GM12878 (cell line): ENCODE results near the gene EFNA4. TPM values are rescaled to one million over a fixed set of nuclear protein-coding genes. Genes with fewer than 3 reads are reported as not detected.

ENCODE experiments used
- ATAC-seq: fragments of 200-7000 bp; cut with Tn5 transposase; 3 replicates; pipeline ENCODE4 v1.9.1; 2020; ENCODE audit warnings: mild to moderate bottlenecking, moderate library complexity
- BruUV-seq: library from RNA; stranded (reverse); fragments of 400-500 nt; replicated peaks from 2 replicates; lab custom pipeline; 2021; lab: Mats Ljungman, UMichigan
- CTCF ChIA-PET: fragments of 300-600 bp; sonication (Branson Sonifier 250); formaldehyde crosslinking; extraction: SDS; loops from one replicate; lab custom pipeline; 2021; ENCODE audit warnings: inconsistent platforms; lab: Yijun Ruan, JAX
- POLR2A ChIA-PET: fragments of 350-600 bp; formaldehyde crosslinking; extraction: SDS; loops from one replicate; lab custom pipeline; 2021; ENCODE audit warnings: inconsistent platforms; lab: Charles Lee
- RAD21 ChIA-PET: fragments of 300-600 bp; sonication (Branson Sonifier 250); formaldehyde crosslinking; loops from one replicate; lab custom pipeline; 2023; ENCODE audit warnings: antibody characterized with exemption; ENCODE audit not compliant: unreplicated experiment; lab: Charles Lee
- SMC1A ChIA-PET: fragments of 300-600 bp; sonication (Branson Sonifier 250); formaldehyde crosslinking; loops from one replicate; lab custom pipeline; 2023; ENCODE audit not compliant: unreplicated experiment, uncharacterized antibody; lab: Charles Lee
- DNase-seq: peaks from one replicate; pipeline ENCODE4 v3.0.0-alpha.2; 2011; ENCODE audit warnings: low read depth, low spot score
- FAIRE-seq: peaks from 3 replicates; lab custom pipeline; 2011; peaks lifted over from hg19 to GRCh38; lab: Jason Lieb, UNC
- H2AFZ ChIP-seq: 2 replicates; pipeline ENCODE4 v1.6.0; 2011; ENCODE audit warnings: low read depth, low read length, control low read depth; ENCODE audit not compliant: control insufficient read depth
- H3K27ac ChIP-seq: 2 replicates; pipeline ENCODE4 v1.5.1; 2011; ENCODE audit warnings: control low read depth; ENCODE audit not compliant: control insufficient read depth, insufficient read depth
- H3K27me3 ChIP-seq, 2 experiments: replicated peaks in 1 of 2; 2 replicates each; pipeline versions ENCODE4 v1.6.0 to v1.6.1; 2011; ENCODE audit warnings: low read length in 1 of 2; ENCODE audit not compliant: control insufficient read depth in 2 of 2, insufficient read depth in 2 of 2
- H3K36me3 ChIP-seq, 2 experiments: 2 replicates each; pipeline ENCODE4 v1.5.1; 2011; ENCODE audit warnings: low read length in 1 of 2; ENCODE audit not compliant: control insufficient read depth in 2 of 2, insufficient read depth in 2 of 2
- H3K4me1 ChIP-seq: 2 replicates; pipeline ENCODE4 v1.6.1; 2011; ENCODE audit warnings: mild to moderate bottlenecking, low read length, moderate library complexity, mixed read lengths; ENCODE audit not compliant: control insufficient read depth, insufficient read depth
- H3K4me2 ChIP-seq: 2 replicates; pipeline ENCODE4 v1.6.0; 2011; ENCODE audit warnings: control low read depth; ENCODE audit not compliant: control insufficient read depth, insufficient read depth
- H3K4me3 ChIP-seq: fragments of 200-600 bp; sonication (generic); 2 replicates; pipeline ENCODE4 v1.5.1; 2016
- H3K79me2 ChIP-seq: 2 replicates; pipeline ENCODE4 v1.6.0; 2011; ENCODE audit warnings: low read length; ENCODE audit not compliant: control insufficient read depth, insufficient read depth
- H3K9ac ChIP-seq: 2 replicates; pipeline ENCODE4 v1.8.0; 2011; ENCODE audit warnings: low read length, control low read depth, mixed read lengths; ENCODE audit not compliant: control insufficient read depth, insufficient read depth
- H3K9me3 ChIP-seq: replicated peaks from 3 replicates; pipeline ENCODE4 v1.5.1; 2011; ENCODE audit warnings: mild to moderate bottlenecking, low read length; ENCODE audit not compliant: control insufficient read depth, insufficient read depth
- H4K20me1 ChIP-seq: 2 replicates; pipeline ENCODE4 v1.6.0; 2011; ENCODE audit not compliant: control insufficient read depth, insufficient read depth
- MYC ChIP-seq: IDR thresholded peaks from 2 replicates; pipeline ENCODE4 v1.6.1; 2011; ENCODE audit warnings: mild to moderate bottlenecking, low read length, moderate library complexity, inconsistent platforms; ENCODE audit not compliant: insufficient read depth, insufficient replicate concordance, insufficient read length, severe bottlenecking
- RAD21 ChIP-seq: IDR thresholded peaks from 2 replicates; pipeline ENCODE4 v1.6.1; 2011; ENCODE audit warnings: mild to moderate bottlenecking, low read depth, low read length, moderate library complexity; ENCODE audit not compliant: insufficient read depth
- WRNIP1 ChIP-seq: IDR thresholded peaks from 2 replicates; pipeline ENCODE4 v1.6.1; 2011; ENCODE audit warnings: low read depth, low read length, improper control_type of control experiment, borderline replicate concordance
- ZNF207 ChIP-seq: fragments of 450-650 bp; IDR thresholded peaks from 2 replicates; pipeline ENCODE4 v1.6.1; 2014; ENCODE audit warnings: antibody characterized with exemption, mild to moderate bottlenecking, borderline replicate concordance
- WGBS: methylation state at CpG from one replicate; pipeline ENCODE4 v1.1.6; 2016; ENCODE audit warnings: low lambda C conversion rate; ENCODE audit not compliant: insufficient replicate concordance, insufficient coverage; ENCODE audit errors: missing lambda C conversion rate; 5-methylcytosine and 5-hydroxymethylcytosine counted together
- in situ Hi-C: fragments of 300-500 bp; cut with MboI; formaldehyde crosslinking; loops from 9 replicates; pipeline ENCODE4 v1.14.3; 2018; ENCODE audit warnings: mixed read lengths
- intact Hi-C: fragments of 100-400 bp; cut with micrococcal nuclease; formaldehyde crosslinking; loops from one replicate; pipeline ENCODE4 v1.14.2; 2022; ENCODE audit not compliant: unreplicated experiment
- polyA plus RNA-seq, 11 experiments: library from polyadenylated mRNA; depleted of rRNA in 4 of 11; unstranded in 6 of 11; stranded (reverse) in 5 of 11; fragments of >200 nt; fragmentation: Nextera tagmentation in 4 of 11; fragmentation: Illumina TruSeq in 1 of 11; extraction: Ambion mirVana in 4 of 11; extraction: Trizol in 1 of 11; gene quantifications; 1 replicate in 1 of 11; 2 replicates in 10 of 11; pipeline versions ENCODE4 v1.2.1 to v1.2.3, GENCODE V29; 2011 to 2016; ENCODE audit warnings: inconsistent platforms in 2 of 11, missing spikeins in 2 of 11, low read depth in 1 of 11
- total RNA-seq, 4 experiments: library from RNA; depleted of rRNA in 3 of 4; stranded (reverse); fragments of >200 nt in 3 of 4; fragmentation: Illumina TruSeq in 1 of 4; extraction: Trizol in 1 of 4; gene quantifications; 2 replicates each; pipeline versions ENCODE4 v1.2.1 to v1.2.3, GENCODE V29; 2013 to 2021
- TF ChIP-seq, protein P1 (sequence below), 3 experiments: IDR thresholded peaks in 2 of 3; conservative IDR thresholded peaks in 1 of 3; 2 replicates each; pipeline ENCODE4 v1.5.1; 2011; ENCODE audit warnings: low read depth in 3 of 3, low read length in 3 of 3, mild to moderate bottlenecking in 3 of 3, control low read depth in 2 of 3, moderate library complexity in 2 of 3, inconsistent platforms in 1 of 3, mixed read lengths in 1 of 3; ENCODE audit not compliant: control insufficient read depth in 2 of 3, insufficient read depth in 1 of 3; ENCODE audit errors: extremely low read depth in 1 of 3
- TF ChIP-seq, protein P2 (sequence below): fragments of 150-350 bp; IDR thresholded peaks from 2 replicates; pipeline ENCODE4 v1.6.1; 2014; ENCODE audit warnings: mild to moderate bottlenecking, low read depth, low read length

The EFNA4 gene
- total and polyA plus RNA-seq, 10 of the 15 experiments (the other 5 are each of a cell fraction or from before 2014, with no cell fraction given): 0.52 to 14.1 (median 4.8) TPM

DNA sequence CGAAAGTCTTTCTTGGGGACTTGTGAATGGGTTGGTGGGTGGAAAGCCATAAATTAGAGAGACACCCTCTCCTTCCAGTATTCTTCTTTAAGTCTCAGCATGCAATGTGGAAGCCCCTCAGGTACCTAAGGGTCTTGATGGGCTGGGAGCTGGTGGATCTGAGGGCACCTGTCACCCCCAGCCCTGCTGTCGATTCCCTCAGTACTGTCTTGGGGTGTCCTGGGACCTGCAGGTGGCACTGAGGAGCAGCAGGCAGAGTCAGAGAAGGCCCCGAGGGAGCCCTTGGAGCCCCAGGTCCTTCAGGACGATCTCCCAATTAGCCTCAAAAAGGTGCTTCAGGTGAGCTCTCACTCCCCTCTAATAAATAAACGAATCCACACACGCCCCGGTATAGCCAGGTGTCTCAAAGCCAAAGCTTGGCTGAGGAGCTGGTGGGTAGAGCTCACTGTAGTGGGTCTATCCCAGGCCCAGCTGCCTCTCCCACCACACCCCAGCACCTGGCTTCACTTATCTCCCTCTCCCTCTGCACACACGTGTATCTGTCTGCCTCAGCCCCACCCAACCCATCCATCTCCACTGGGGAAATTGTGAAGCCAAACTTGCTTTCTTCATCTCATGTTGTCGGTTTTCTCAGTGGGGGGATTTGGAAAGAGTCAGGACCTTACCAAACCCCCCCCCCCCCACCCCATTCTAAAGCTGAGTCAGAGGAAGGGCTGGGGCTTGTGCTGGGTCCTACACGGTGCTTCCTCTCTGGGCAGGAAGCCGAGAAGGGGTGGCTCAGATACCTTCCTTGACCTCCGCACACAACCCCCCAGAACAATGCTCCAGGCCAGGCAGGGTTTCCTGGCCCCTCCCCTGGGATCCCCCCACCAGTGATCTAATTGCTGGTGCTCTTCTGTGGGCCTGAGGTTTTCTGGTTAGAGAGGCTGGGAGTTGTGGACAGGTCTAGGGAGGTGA, 10.8 kb upstream of the EFNA4 start:
- in situ Hi-C loops: no loop called here
- H4K20me1 ChIP-seq: no peaks in the 10 kb centered on the region

More for the DNA sequence above, 10.8 kb upstream of the EFNA4 start:
- H3K9me3 ChIP-seq: no peaks in the 10 kb centered on the region
- H2AFZ ChIP-seq: no peak overlapping the region; the same call in 1 of the 2 replicates
- no peak overlapping the region for H3K27ac ChIP-seq
- no peak overlapping the region for H3K9ac ChIP-seq
- intact Hi-C loops: no loop called here
- no peaks in the 10 kb centered on the region for H3K36me3 ChIP-seq
- FAIRE-seq (no peak), ATAC-seq (peak; percentile 26; the same call in 2 of the 3 replicates), DNase-seq (no peak)
- H3K4me1 ChIP-seq: peaks cover 13% of the 10 kb centered on the region
- H3K79me2 ChIP-seq: no peaks in the 10 kb centered on the region; the same call in 1 of the 2 replicates
- SMC1A ChIA-PET: interaction anchor here (1.5 to 2.4 kb wide), 2 partner anchors 9 to 33 kb away, joined by 3 to 12 read pairs; no protein-coding TSS in a partner anchor
- H3K27me3 ChIP-seq: no peaks in the 10 kb centered on the region
- H3K4me3 ChIP-seq: peak overlapping the region; percentile 91
- no TSS peak for BruUV-seq
- WGBS: 45% methylated on average over 12 of the region's 12 CpGs
- no peak for TF ChIP-seq MYC
- TF ChIP-seq, protein P1, sequence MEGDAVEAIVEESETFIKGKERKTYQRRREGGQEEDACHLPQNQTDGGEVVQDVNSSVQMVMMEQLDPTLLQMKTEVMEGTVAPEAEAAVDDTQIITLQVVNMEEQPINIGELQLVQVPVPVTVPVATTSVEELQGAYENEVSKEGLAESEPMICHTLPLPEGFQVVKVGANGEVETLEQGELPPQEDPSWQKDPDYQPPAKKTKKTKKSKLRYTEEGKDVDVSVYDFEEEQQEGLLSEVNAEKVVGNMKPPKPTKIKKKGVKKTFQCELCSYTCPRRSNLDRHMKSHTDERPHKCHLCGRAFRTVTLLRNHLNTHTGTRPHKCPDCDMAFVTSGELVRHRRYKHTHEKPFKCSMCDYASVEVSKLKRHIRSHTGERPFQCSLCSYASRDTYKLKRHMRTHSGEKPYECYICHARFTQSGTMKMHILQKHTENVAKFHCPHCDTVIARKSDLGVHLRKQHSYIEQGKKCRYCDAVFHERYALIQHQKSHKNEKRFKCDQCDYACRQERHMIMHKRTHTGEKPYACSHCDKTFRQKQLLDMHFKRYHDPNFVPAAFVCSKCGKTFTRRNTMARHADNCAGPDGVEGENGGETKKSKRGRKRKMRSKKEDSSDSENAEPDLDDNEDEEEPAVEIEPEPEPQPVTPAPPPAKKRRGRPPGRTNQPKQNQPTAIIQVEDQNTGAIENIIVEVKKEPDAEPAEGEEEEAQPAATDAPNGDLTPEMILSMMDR (IDR thresholded peaks at IDR 0.05 in 2 of 3, conservative IDR thresholded peaks at IDR 0.05 in 1 of 3; ENCODE audit: control insufficient read depth in 2 of 3, extremely low read depth in 1 of 3, insufficient read depth in 1 of 3, low read depth in 3 of 3, low read length in 3 of 3): peak; percentile 37 to 50 (median 44); a peak in 5 of 6 replicates
- TF ChIP-seq, protein P2, sequence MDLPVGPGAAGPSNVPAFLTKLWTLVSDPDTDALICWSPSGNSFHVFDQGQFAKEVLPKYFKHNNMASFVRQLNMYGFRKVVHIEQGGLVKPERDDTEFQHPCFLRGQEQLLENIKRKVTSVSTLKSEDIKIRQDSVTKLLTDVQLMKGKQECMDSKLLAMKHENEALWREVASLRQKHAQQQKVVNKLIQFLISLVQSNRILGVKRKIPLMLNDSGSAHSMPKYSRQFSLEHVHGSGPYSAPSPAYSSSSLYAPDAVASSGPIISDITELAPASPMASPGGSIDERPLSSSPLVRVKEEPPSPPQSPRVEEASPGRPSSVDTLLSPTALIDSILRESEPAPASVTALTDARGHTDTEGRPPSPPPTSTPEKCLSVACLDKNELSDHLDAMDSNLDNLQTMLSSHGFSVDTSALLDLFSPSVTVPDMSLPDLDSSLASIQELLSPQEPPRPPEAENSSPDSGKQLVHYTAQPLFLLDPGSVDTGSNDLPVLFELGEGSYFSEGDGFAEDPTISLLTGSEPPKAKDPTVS: no peak
- no peak for TF ChIP-seq ZNF207
- TF ChIP-seq RAD21: 0 out of 2 replicates have a peak, but pooled peaks have one; percentile 6
- TF ChIP-seq WRNIP1: no peak
- RAD21 ChIA-PET: interaction anchor here (1.0 to 2.7 kb wide), 7 partner anchors 9 to 572 kb away, joined by 3 to 16 read pairs (median 6); partner anchors contain the start of gene PBXIP1
- CTCF ChIA-PET: interaction anchor here (0.6 to 9.7 kb wide), 6 partner anchors 7 to 120 kb away, joined by 3 to 121 read pairs (median 16); partner anchors contain the start of gene KRTCAP2
- POLR2A ChIA-PET: interaction anchor here (1.1 to 1.7 kb wide), 3 partner anchors 51 to 182 kb away, joined by 4 to 8 read pairs (median 7); partner anchors contain the start of gene KCNN3
- peak overlapping the region; percentile 96 for H3K4me2 ChIP-seq
